DOHH2 (cell line): ENCODE data around the gene CDH1.

Source experiments
- H3F3A ChIP-seq: fragments of 200-600 bp; sonication (generic), shearing (Covaris generic); 2 replicates; pipeline ENCODE4 v1.6.0; 2016; ENCODE audit warnings: antibody characterized with exemption, mild to moderate bottlenecking; ENCODE audit not compliant: control insufficient read depth, insufficient read depth
- H3K27ac ChIP-seq: fragments of 200-600 bp; sonication (generic); 2 replicates; pipeline ENCODE4 v1.5.1; 2014; ENCODE audit warnings: low read depth, mild to moderate bottlenecking, low read length, moderate library complexity
- H3K27me3 ChIP-seq: fragments of 200-600 bp; sonication (generic); 2 replicates; pipeline ENCODE4 v1.6.1; 2014; ENCODE audit warnings: mild to moderate bottlenecking, low read length, mixed read lengths; ENCODE audit not compliant: control insufficient read depth
- H3K36me3 ChIP-seq: fragments of 200-600 bp; sonication (generic); 2 replicates; pipeline ENCODE4 v1.6.1; 2014; ENCODE audit warnings: mild to moderate bottlenecking, low read length, moderate library complexity, mixed read lengths; ENCODE audit not compliant: control insufficient read depth
- H3K4me1 ChIP-seq: fragments of 200-600 bp; sonication (generic); 2 replicates; pipeline ENCODE4 v1.6.1; 2014; ENCODE audit warnings: mild to moderate bottlenecking, low read length, mixed read lengths; ENCODE audit not compliant: control insufficient read depth
- H3K4me2 ChIP-seq: fragments of 200-600 bp; sonication (generic); 2 replicates; pipeline ENCODE4 v1.6.0; 2014; ENCODE audit warnings: mild to moderate bottlenecking, low read length, moderate library complexity
- H3K4me3 ChIP-seq: fragments of 200-600 bp; sonication (generic); 2 replicates; pipeline ENCODE4 v1.5.1; 2014; ENCODE audit warnings: mild to moderate bottlenecking, low read length, mixed read lengths
- H3K79me2 ChIP-seq: fragments of 200-600 bp; sonication (generic); 2 replicates; pipeline ENCODE4 v1.6.1; 2014; ENCODE audit warnings: mild to moderate bottlenecking, low read length, mixed read lengths; ENCODE audit not compliant: control insufficient read depth
- H3K9me2 ChIP-seq: fragments of 200-600 bp; sonication (generic); replicated peaks from 2 replicates; pipeline ENCODE4 v1.6.1; 2014; ENCODE audit warnings: mild to moderate bottlenecking, low read length, mixed read lengths; ENCODE audit not compliant: control insufficient read depth
- H3K9me3 ChIP-seq: fragments of 200-600 bp; sonication (generic); 2 replicates; pipeline ENCODE4 v1.6.1; 2014; ENCODE audit warnings: antibody characterized with exemption, low read length, mixed read lengths; ENCODE audit not compliant: control insufficient read depth, insufficient read depth
- H4K20me1 ChIP-seq: fragments of 200-600 bp; sonication (generic); 2 replicates; pipeline ENCODE4 v1.6.0; 2014; ENCODE audit warnings: low read depth, mild to moderate bottlenecking, antibody characterized with exemption, low read length, moderate library complexity; ENCODE audit not compliant: control insufficient read depth, insufficient read depth
- EZH2phosphoT487 ChIP-seq: fragments of 200-600 bp; sonication (generic); IDR thresholded peaks from 2 replicates; pipeline ENCODE4 v1.6.1; 2017; ENCODE audit warnings: borderline replicate concordance, mild to moderate bottlenecking, antibody characterized with exemption, low read length, moderate library complexity, mixed read lengths
- TF ChIP-seq, protein P1 (sequence below): fragments of 200-600 bp; sonication (generic); IDR thresholded peaks from one replicate; pipeline ENCODE4 v1.5.1; 2014; ENCODE audit warnings: antibody characterized with exemption, mild to moderate bottlenecking, low read depth, low read length; ENCODE audit not compliant: poor library complexity, severe bottlenecking

The CDH1 gene

DNA sequence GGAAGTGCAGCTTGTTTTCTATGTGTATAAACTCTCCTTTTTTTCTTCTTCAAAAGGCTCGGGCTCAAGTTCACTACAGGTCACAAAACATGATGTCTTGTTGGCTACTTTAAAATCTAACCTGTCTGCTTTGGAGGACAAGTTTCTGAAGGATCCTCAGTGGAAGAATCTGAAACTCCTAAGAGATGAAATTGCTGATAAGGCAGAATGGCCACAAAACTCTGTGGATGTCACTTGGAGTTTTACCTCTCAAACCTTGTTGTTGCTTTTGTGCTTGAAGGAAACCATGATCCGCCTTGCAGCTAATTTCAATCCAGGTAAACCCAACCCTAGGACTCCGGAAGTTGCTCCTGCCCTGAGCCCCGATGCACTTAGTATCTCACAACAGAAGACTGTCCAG is 122.7 kb downstream of the CDH1 start:
- TF ChIP-seq, protein P1, sequence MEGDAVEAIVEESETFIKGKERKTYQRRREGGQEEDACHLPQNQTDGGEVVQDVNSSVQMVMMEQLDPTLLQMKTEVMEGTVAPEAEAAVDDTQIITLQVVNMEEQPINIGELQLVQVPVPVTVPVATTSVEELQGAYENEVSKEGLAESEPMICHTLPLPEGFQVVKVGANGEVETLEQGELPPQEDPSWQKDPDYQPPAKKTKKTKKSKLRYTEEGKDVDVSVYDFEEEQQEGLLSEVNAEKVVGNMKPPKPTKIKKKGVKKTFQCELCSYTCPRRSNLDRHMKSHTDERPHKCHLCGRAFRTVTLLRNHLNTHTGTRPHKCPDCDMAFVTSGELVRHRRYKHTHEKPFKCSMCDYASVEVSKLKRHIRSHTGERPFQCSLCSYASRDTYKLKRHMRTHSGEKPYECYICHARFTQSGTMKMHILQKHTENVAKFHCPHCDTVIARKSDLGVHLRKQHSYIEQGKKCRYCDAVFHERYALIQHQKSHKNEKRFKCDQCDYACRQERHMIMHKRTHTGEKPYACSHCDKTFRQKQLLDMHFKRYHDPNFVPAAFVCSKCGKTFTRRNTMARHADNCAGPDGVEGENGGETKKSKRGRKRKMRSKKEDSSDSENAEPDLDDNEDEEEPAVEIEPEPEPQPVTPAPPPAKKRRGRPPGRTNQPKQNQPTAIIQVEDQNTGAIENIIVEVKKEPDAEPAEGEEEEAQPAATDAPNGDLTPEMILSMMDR, result no peak
- TF ChIP-seq EZH2phosphoT487, result no peak
- Histone ChIP-seq H3K27ac (no peak overlapping the region), H3K4me1 (no peaks in the 10 kb centered on the region), H3K9me2 (no peaks in the 10 kb centered on the region), H3K4me2 (no peak overlapping the region), H3K79me2 (peaks cover 13% of the 10 kb centered on the region; the same call in 1 of the 2 replicates), H3F3A (no peaks in the 10 kb centered on the region), H3K36me3 (peaks cover 15% of the 10 kb centered on the region), H4K20me1 (no peaks in the 10 kb centered on the region; the same call in 1 of the 2 replicates), H3K4me3 (no peak overlapping the region), H3K9me3 (no peaks in the 10 kb centered on the region), H3K27me3 (no peaks in the 10 kb centered on the region)

DNA sequence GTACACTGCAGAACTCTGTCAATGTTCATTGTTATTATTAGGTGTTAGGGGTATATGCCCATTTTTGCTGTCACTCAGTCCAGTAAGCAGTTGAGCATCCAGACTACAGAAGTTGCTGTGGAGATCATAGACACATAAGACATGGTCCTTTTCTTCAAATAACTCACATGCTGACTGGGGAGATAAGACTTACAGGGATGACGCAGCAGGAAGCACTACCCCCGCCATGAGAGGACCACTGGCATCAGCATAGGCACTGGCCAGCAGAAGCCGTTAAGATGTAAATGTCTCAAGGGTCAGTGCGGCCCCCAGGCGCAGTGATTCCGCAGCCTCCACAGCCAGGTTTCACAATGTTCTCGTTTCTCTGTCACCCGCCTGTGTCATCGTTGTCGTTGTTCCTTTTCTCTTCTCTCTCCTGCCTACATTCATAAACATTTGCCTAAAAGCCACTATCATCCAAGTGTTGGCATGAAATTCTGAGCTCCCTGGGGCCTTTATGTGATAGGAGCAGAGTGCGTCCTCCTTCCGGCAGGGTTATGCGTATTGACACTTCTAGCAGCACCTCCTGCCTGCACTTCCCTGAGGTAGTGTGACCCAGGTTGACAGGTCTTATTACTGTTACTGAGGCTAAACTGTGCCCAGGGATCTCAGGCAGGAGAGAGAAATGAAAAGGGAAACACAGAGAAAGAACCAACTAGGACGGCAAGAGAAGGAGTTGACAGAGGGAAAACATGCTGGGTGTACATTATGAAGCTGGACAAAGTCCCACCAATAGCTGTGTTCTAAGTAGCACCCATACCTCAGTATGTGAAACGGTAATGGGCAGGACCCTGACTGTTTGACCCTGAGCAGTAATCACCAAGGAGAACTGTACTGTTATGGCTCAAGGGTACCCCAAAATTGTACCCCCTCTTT is 124.1 kb downstream of the CDH1 start:
- Histone ChIP-seq H3F3A (no peaks in the 10 kb centered on the region), H3K36me3 (peaks cover 15% of the 10 kb centered on the region), H3K79me2 (peaks cover 10% of the 10 kb centered on the region; the same call in 1 of the 2 replicates), H3K4me1 (no peaks in the 10 kb centered on the region), H3K9me3 (no peaks in the 10 kb centered on the region), H3K4me3 (no peak overlapping the region), H4K20me1 (no peaks in the 10 kb centered on the region; the same call in 1 of the 2 replicates), H3K9me2 (no peaks in the 10 kb centered on the region), H3K4me2 (no peak overlapping the region), H3K27me3 (no peaks in the 10 kb centered on the region), H3K27ac (no peak overlapping the region)
- TF ChIP-seq, protein P1, result no peak
- TF ChIP-seq EZH2phosphoT487, result no peak

DNA sequence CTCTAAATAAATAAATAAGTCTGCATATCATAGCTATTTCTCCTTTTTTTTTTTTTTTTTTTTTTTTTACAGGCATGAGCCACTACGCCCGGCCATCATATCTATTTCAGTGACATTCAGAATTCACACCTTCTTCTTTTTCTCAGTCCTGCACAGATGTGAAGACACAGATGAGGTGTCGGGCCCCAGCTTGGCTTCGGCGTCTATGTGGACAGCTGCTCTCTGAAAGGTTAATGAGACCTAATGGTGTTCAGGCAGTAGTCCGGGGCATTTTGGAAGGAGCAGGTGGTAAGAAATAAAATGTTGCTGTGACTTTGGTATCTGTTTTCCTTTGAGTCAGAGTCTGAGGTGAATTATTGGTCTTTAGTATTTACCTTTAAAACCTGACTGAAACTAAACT is 129.8 kb downstream of the CDH1 start:
- no peaks in the 10 kb centered on the region for H3K27me3 ChIP-seq
- no peaks in the 10 kb centered on the region for H3K9me3 ChIP-seq
- H3K4me3 ChIP-seq, result no peak overlapping the region
- no peaks in the 10 kb centered on the region for H4K20me1 ChIP-seq
- H3K36me3 ChIP-seq, result peaks cover 5% of the 10 kb centered on the region
- H3K4me2 ChIP-seq, result no peak overlapping the region
- no peaks in the 10 kb centered on the region for H3K79me2 ChIP-seq
- H3K9me2 ChIP-seq, result no peaks in the 10 kb centered on the region
- H3K4me1 ChIP-seq, result no peaks in the 10 kb centered on the region
- TF ChIP-seq, protein P1, result no peak
- no peak for TF ChIP-seq EZH2phosphoT487
- no peaks in the 10 kb centered on the region for H3F3A ChIP-seq
- no peak overlapping the region for H3K27ac ChIP-seq
